Skeletal muscle cell (primary cell): ENCODE results near the gene MTERF4.

ENCODE experiments used
- DNase-seq: peaks from one replicate; pipeline ENCODE4 v3.0.0-alpha.2; 2010; ENCODE audit warnings: low read depth
- H3K4me3 ChIP-seq: 2 replicates; pipeline ENCODE4 v1.5.1; 2011; ENCODE audit warnings: low read depth, mild to moderate bottlenecking, control low read depth, low read length, moderate library complexity

MTERF4 gene

DNA sequence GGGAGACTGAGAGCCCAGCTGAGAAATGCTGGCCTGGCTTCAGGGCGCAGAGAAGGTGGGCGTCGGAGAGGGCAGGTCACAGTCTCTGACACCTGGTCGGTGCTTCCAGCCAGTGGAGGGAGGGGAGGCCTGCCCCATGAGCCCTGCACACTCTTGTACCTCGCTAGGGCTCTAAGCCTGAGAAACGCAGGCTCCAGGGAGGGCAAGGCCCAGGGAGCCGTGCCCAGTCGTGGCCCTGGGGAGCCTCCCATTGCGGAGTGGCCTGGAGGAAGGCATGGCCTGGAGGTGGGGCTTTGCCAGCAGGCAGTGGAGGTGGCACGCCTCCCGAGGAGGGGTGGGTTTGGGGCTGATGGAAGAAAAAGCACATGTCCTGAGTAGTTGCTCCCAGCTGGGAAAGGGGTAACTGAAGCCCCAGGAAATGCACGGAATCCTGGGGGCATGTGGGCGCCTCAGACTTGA is 39.0 kb downstream of the MTERF4 start:
- H3K4me3 ChIP-seq, result no peak overlapping the region
- no peak for DNase-seq

DNA sequence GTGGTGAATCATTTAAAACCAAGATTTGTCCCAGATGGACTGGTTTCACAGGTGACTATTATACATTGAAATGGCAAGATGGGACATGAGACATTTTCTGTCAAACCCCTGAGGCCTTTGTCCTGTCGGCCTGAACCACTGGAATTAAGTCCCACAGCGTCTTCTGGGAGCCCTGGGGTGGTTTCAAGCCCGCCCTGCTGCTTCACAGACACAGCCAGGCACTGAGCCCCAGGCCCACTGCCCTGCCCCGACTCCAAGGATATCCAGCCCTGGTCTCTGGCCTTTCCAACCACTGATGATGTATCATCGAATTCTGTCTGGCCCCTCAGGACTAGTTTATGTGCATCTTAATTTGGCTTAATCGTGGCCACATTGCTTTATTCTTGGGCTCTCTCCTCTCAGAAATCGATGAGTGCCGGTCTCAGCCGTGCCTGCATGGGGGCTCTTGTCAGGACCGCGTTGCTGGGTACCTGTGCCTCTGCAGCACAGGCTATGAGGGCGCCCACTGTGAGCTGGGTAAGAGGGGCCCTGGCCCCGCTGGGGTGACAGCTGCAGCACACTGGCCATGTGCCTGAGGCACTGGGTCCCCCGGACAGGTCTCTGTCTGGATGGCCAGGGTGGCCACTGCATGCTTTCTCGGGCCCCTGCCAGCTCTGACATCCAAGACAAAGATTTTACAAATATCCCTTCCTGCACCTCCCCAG is 39.5 kb downstream of the MTERF4 start:
- H3K4me3 ChIP-seq, result no peak overlapping the region
- no peak for DNase-seq

- DNase-seq, result peak; percentile 66
- no peak overlapping the region for H3K4me3 ChIP-seq
Observed at GRCh38 chr2:241061275-241061674, 40.8 kb downstream of the MTERF4 start.

DNA sequence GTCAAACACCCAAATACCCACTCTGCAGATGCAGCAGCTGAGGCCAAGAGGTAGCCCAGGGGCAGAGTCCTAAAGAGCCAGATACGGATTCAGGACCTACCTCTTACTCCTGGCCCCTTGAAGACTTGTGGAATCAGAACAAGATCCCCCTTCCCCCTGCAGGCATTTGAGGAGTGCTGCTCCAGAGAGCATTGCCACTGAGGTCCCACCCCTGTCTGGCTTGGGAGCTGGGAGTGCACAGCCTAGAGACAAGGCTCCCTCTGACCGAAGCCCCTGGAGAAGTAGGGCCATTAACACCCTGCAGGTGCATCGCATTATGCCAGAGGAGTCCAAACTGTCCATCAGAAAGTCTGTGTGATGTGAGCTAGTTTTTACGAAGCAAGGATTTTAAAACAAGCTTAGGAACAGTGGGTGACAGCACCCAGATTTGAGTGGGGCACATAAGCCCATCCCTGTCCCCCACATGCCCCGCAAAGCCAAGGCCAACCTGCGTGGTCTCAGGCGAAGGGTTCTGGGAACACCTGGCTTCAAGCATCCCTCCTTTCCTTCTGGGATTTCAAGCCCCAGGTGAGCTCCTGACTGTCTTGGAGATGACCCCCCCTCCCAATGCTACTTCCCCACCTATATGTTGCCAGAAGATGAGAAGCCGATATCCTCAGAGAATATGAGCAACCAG is 48.4 kb downstream of the MTERF4 start:
- H3K4me3 ChIP-seq, result no peak overlapping the region
- no peak for DNase-seq

GRCh38 chr2:241052677-241053360 is 49.3 kb downstream of the MTERF4 start:
- H3K4me3 ChIP-seq, result no peak overlapping the region
- no peak for DNase-seq

DNA sequence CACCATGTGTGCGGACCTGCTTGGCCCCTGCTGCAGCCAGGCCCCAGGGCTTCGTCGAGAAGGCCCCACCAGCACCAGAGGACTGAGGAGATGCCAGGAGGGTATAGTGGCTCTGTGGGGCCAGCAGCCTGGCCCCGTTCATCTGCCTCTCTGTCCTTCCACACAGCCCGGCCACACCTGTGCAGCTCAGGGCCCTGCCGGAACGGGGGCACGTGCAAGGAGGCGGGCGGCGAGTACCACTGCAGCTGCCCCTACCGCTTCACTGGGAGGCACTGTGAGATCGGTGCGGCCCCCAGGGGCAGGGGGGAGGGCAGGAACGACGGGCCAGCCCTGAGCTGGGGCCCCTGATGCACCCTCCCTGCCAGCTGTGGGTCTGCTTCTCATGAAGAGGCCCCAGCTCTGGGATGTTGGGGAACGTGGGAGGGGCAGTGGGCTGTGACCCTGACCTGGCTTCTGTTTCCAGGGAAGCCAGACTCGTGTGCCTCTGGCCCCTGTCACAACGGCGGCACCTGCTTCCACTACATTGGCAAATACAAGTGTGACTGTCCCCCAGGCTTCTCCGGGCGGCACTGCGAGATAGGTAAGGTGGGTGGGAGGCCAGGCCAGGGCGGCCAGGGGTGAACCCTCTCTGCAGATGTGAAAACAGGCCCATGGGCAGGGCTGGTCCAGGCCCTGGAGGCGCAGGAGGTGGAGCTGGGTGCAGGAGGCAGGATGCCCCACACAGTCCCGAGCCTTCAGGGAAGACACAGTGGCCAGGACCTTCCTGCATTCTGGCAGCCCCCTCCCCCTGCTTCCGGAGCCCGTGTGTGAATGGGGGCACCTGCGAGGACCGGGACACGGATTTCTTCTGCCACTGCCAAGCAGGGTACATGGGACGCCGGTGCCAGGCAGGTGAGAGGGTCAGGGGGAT is 50.3 kb downstream of the MTERF4 start:
- no peak overlapping the region for H3K4me3 ChIP-seq
- no peak for DNase-seq

DNA sequence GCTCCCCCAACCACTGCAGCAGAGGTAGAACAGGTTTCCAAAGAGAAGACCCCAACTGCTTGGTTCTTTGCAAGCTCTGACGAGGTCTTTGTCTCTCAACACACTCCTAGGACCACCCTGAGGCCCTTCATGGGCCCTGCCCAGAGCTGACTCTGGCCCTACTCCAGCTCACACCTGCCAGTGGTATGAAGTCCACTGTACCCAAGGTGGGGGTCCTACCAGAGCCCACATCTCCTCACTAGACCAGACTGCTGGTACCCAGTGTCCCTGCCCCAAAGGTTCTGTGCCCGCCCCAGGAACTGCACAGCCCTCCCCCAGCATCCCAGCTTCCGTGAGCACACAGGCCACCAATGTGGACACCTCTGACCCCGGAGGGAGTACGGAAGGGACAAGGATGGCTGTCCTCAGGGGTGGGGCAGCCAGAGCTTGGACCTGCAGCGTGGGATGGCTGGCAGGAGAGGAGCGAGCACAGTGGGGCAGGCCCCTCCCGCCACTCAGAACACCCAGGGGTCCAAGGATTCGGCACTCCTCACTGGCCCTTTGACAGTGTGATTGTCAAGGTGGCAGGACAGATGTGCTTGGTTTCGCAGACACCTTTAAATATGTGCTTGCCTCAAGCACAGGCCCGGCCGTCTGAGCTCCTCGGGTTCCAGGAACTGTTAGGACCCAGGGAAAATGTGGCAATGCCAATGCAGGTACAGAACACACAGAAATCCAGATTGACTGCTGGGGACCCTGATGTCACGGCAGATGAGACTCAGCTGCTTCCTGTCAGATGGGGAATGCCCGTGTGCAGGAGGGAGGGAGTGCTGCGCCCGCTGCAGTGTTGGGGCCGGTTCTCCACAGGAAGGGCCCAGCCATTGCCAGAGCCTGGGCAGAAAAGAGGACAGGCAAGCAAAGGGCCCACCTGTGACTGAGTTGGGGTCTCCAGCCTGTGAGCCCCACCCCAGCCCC is 51.2 kb downstream of the MTERF4 start:
- no peak for DNase-seq

DNA sequence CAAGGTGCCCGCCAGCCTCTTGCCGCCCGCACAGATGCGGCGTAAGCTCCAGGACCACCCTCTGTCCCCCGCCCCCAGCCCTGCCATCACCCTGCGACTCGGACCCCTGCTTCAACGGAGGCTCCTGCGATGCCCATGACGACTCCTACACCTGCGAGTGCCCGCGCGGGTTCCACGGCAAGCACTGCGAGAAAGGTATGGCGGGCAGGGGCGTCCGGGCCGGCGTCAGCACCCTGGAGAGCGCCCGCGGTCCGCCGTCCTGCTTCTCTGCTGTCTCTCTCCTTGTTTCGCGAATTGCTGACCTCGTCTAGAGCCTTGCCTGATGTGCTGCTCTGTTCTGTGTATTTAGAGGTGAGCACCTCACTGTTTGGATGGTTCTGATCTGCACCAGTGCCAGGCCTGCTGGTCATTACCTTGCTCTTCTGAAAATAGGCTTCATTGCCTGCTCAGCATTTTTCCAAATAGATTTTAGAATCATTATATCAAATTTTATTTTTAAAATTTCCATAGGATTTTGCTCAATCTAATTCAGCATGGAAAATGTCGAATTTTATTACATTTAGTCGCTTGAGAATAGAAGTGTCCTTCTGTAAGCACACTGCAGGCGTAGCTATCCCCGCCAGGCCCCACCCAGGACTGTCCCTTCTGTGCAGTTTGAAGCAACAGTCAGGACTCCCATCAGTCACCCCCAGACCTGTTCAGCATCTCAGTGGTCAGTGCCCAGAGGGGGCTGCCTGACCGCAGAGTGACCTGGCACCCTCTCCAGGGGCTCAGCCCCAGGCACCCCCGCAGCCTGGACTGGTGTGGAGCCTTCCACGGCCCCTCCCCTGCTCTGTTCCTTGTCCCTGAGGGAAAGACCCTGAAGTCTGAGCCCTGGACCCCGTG is 52.1 kb downstream of the MTERF4 start:
- no peak for DNase-seq
- no peak overlapping the region for H3K4me3 ChIP-seq

More for the DNA sequence above, 51.2 kb downstream of the MTERF4 start:
- H3K4me3 ChIP-seq, result no peak overlapping the region

DNA sequence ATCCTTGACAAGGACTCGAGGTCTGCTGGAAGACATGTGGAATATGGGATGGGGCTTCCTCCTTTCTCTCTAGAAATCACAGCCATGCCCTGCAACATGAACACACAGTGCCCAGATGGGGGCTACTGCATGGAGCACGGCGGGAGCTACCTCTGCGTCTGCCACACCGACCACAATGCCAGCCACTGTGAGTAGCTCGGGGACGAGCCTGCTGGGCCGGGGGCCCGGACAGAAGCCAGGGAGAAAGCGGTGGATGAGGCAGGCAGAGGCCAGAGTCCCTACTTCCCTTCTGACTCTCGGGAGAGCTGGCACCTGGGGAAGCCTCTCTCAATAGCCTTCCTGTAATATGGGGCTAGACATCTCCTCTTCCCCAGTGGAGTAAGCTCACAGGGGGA is 53.1 kb downstream of the MTERF4 start:
- no peak overlapping the region for H3K4me3 ChIP-seq
- no peak for DNase-seq

- no peak overlapping the region for H3K4me3 ChIP-seq
- no peak for DNase-seq
Observed at GRCh38 chr2:241048149-241048948, 53.7 kb downstream of the MTERF4 start.

GRCh38 chr2:241047253-241048010 is 54.7 kb downstream of the MTERF4 start:
- H3K4me3 ChIP-seq, result no peak overlapping the region
- DNase-seq, result no peak
